Activated naive CD4-positive, alpha-beta T cell treated with anti-CD3 and anti-CD28 coated beads, Interleukin-2, amount 50 U/mL, for 72 hours (primary cell): Measurements from ENCODE around the gene DISP2. TPM values are rescaled to one million over a fixed set of nuclear protein-coding genes. Genes with fewer than 3 reads are reported as not detected.

Source experiments
- ATAC-seq, 2 donors: fragments of 150-1000 bp; cut with Tn5 transposase; 2 replicates each; pipeline ENCODE4 v1.10.0; 2021; ENCODE audit warnings: mild to moderate bottlenecking in 2 of 2, moderate library complexity in 2 of 2
- DNase-seq, 2 donors: peaks; one replicate each; pipeline ENCODE4 v3.0.0; 2021 to 2022; ENCODE audit warnings: low spot score in 2 of 2
- H3K27ac Mint-ChIP-seq, 2 donors: one replicate each; pipeline ENCODE4 v1.8.0; 2022; ENCODE audit warnings: mild to moderate bottlenecking in 2 of 2, mixed read lengths in 2 of 2
- H3K36me3 Mint-ChIP-seq, 2 donors: one replicate each; pipeline ENCODE4 v1.8.0; 2022; ENCODE audit warnings: mixed read lengths in 2 of 2
- H3K9me3 Mint-ChIP-seq, 2 donors: one replicate each; pipeline ENCODE4 v1.8.0; 2022; ENCODE audit warnings: mixed read lengths in 2 of 2
- total RNA-seq, 2 donors: library from RNA; stranded (reverse); gene quantifications; one replicate each; pipeline ENCODE4 v1.2.3, GENCODE V29; 2022

DISP2 gene
- total RNA-seq, 2 donors from 2014 or later, result 0.06 to 0.50 TPM

- ATAC-seq, result no peak
- Mint-ChIP-seq H3K36me3 (peaks cover 24 to 61% of the 10 kb centered on the region in 2 donors), H3K27ac (no peak overlapping the region), H3K9me3 (no peaks in the 10 kb centered on the region)
- DNase-seq, result no peak
Measured at GRCh38 chr15:40388941-40389823, 31.2 kb downstream of the DISP2 start.

GRCh38 chr15:40389824-40390595, 32.0 kb downstream of the DISP2 start:
- H3K9me3 Mint-ChIP-seq, result no peaks in the 10 kb centered on the region
- H3K36me3 Mint-ChIP-seq, result peaks cover 19 to 55% of the 10 kb centered on the region in 2 donors
- DNase-seq, result no peak
- H3K27ac Mint-ChIP-seq, result no peak overlapping the region
- ATAC-seq, result no peak

GRCh38 chr15:40392986-40393948, 35.2 kb downstream of the DISP2 start:
- peaks cover 4 to 36% of the 10 kb centered on the region in 2 donors for H3K36me3 Mint-ChIP-seq

GRCh38 chr15:40397688-40398412, 39.8 kb downstream of the DISP2 start:
- no peaks in the 10 kb centered on the region for H3K9me3 Mint-ChIP-seq
- no peak for DNase-seq
- H3K36me3 Mint-ChIP-seq, result peaks cover 0 to 9% of the 10 kb centered on the region in 2 donors
- ATAC-seq, result no peak
- peak overlapping the region in 1 of 2 donors; percentile 79 for H3K27ac Mint-ChIP-seq

More at GRCh38 chr15:40392986-40393948, 35.2 kb downstream of the DISP2 start:
- ATAC-seq (no peak), DNase-seq (no peak)
- peak overlapping the region in 1 of 2 donors; percentile 88 for H3K27ac Mint-ChIP-seq
- H3K9me3 Mint-ChIP-seq, result no peaks in the 10 kb centered on the region

GRCh38 chr15:40398413-40398873, 40.4 kb downstream of the DISP2 start:
- ATAC-seq (peak; percentile 90 to 93), DNase-seq (peak in 1 of 2 donors; percentile 67)
- H3K27ac Mint-ChIP-seq, result peak overlapping the region in 1 of 2 donors; percentile 79
- H3K9me3 Mint-ChIP-seq, result no peaks in the 10 kb centered on the region
- H3K36me3 Mint-ChIP-seq, result peaks cover 0 to 5% of the 10 kb centered on the region in 2 donors

GRCh38 chr15:40399370-40399769, 41.4 kb downstream of the DISP2 start:
- H3K9me3 Mint-ChIP-seq, result no peaks in the 10 kb centered on the region

GRCh38 chr15:40405501-40406381, 47.7 kb downstream of the DISP2 start, which contains the start of gene IVD:
TSS of gene IVD (plus strand) at chr15:40405795. CDS start at chr15:40405828, 33 bp downstream.
- DNase-seq (peak; percentile 87 to 91), ATAC-seq (peak; percentile 96 to 99)
- Mint-ChIP-seq H3K36me3 (peaks cover 6 to 9% of the 10 kb centered on the region in 2 donors), H3K9me3 (no peaks in the 10 kb centered on the region), H3K27ac (peak within 1 kb of the TSS; percentile 75 to 90)

More at GRCh38 chr15:40399370-40399769, 41.4 kb downstream of the DISP2 start:
- ATAC-seq (no peak), DNase-seq (no peak)
- Mint-ChIP-seq H3K27ac (no peak overlapping the region), H3K36me3 (no peaks in the 10 kb centered on the region)

GRCh38 chr15:40407330-40407990, 49.4 kb downstream of the DISP2 start:
- DNase-seq (no peak), ATAC-seq (no peak)
- H3K27ac Mint-ChIP-seq, result peak overlapping the region; percentile 9 to 39
- H3K9me3 Mint-ChIP-seq, result no peaks in the 10 kb centered on the region
- H3K36me3 Mint-ChIP-seq, result peaks cover 14 to 19% of the 10 kb centered on the region in 2 donors

- DNase-seq (no peak), ATAC-seq (peak in 1 of 2 donors; percentile 4)
- peaks cover 14 to 19% of the 10 kb centered on the region in 2 donors for H3K36me3 Mint-ChIP-seq
- H3K27ac Mint-ChIP-seq, result peak overlapping the region in 1 of 2 donors; percentile 55
- no peaks in the 10 kb centered on the region for H3K9me3 Mint-ChIP-seq
Measured at GRCh38 chr15:40409366-40409765, 51.3 kb downstream of the DISP2 start.

GRCh38 chr15:40410476-40410875, 52.5 kb downstream of the DISP2 start:
- ATAC-seq (no peak), DNase-seq (no peak)
- H3K27ac Mint-ChIP-seq, result no peak overlapping the region
- H3K36me3 Mint-ChIP-seq, result peaks cover 14 to 23% of the 10 kb centered on the region in 2 donors
- no peaks in the 10 kb centered on the region for H3K9me3 Mint-ChIP-seq

- DNase-seq, result no peak
- no peak for ATAC-seq
- no peaks in the 10 kb centered on the region for H3K9me3 Mint-ChIP-seq
- H3K27ac Mint-ChIP-seq, result peak overlapping the region in 1 of 2 donors; percentile 62
- peaks cover 10 to 23% of the 10 kb centered on the region in 2 donors for H3K36me3 Mint-ChIP-seq
Measured at GRCh38 chr15:40412095-40412759, 54.2 kb downstream of the DISP2 start.

- H3K36me3 Mint-ChIP-seq, result peaks cover 10 to 23% of the 10 kb centered on the region in 2 donors
Measured at GRCh38 chr15:40413036-40413435, 55.0 kb downstream of the DISP2 start.

GRCh38 chr15:40414816-40415215, 56.8 kb downstream of the DISP2 start:
- ATAC-seq, result no peak
- no peak for DNase-seq
- Mint-ChIP-seq H3K9me3 (no peaks in the 10 kb centered on the region), H3K36me3 (peaks cover 10 to 23% of the 10 kb centered on the region in 2 donors), H3K27ac (peak overlapping the region in 1 of 2 donors; percentile 32)

More at GRCh38 chr15:40413036-40413435, 55.0 kb downstream of the DISP2 start:
- DNase-seq, result no peak
- Mint-ChIP-seq H3K27ac (no peak overlapping the region), H3K9me3 (no peaks in the 10 kb centered on the region)
- no peak for ATAC-seq
